Measurements from ENCODE around the gene DNASE1.

DNASE1 gene

DNA sequence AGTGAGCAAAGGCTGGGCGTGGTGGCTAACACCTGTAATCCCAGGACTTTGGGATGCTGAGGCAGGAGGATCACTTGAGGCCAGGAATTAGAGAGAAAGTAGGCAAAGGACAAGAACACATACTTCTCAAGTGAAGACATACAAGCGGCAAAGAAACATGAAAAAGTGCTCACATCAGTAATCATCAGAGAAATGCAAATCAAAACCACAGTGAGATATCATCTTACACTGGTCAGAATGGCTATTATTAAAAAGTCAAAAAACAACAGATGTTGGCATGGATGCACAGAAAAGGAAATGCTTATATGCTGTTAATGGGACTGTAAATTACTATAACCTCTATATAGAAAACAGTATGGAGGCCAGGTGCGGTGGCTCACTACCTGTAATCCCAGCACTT, 30.8 kb upstream of the DNASE1 start:
- Histone ChIP-seq H3K4me1 (no peaks in the 10 kb centered on the region), H3K4me3 (ENCODE audit: low read depth, low read length) (no peak overlapping the region), H3K27me3 (no peaks in the 10 kb centered on the region), H3K9me3 (no peaks in the 10 kb centered on the region), H3K36me3 (no peaks in the 10 kb centered on the region)
- TF ChIP-seq CTCF (IDR thresholded peaks at IDR 0.05; ENCODE audit: low read depth, low read length) = no peak
- DNase-seq = no peak

DNA sequence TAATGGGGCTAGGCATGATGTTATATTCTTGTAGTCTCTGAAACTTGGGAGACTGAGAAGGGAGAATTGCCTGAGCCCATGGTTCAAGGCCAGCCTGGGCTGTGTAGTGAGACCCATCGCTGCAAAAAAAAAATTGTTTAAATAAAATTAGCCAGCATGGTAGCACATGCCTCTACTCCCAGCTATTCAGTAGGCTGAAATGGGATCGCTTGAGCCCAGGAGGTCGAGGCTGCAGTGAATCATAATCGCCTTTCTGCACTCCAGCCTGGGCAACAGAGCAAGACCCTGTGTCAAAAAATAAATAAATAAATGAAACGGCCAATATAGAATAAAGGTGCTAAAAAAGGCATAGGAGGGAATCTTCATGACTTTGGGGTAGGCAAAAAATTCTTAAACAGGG, 29.2 kb upstream of the DNASE1 start:
- no peaks in the 10 kb centered on the region; the same call in 1 of the 2 replicates for H3K27me3 ChIP-seq
- no peak overlapping the region for H3K4me3 ChIP-seq (ENCODE audit: low read depth, low read length)
- no peak for TF ChIP-seq CTCF (IDR thresholded peaks at IDR 0.05; ENCODE audit: low read depth, low read length)
- H3K36me3 ChIP-seq = no peaks in the 10 kb centered on the region
- no peaks in the 10 kb centered on the region for H3K9me3 ChIP-seq
- H3K4me1 ChIP-seq = no peaks in the 10 kb centered on the region
- no peak for DNase-seq

DNA sequence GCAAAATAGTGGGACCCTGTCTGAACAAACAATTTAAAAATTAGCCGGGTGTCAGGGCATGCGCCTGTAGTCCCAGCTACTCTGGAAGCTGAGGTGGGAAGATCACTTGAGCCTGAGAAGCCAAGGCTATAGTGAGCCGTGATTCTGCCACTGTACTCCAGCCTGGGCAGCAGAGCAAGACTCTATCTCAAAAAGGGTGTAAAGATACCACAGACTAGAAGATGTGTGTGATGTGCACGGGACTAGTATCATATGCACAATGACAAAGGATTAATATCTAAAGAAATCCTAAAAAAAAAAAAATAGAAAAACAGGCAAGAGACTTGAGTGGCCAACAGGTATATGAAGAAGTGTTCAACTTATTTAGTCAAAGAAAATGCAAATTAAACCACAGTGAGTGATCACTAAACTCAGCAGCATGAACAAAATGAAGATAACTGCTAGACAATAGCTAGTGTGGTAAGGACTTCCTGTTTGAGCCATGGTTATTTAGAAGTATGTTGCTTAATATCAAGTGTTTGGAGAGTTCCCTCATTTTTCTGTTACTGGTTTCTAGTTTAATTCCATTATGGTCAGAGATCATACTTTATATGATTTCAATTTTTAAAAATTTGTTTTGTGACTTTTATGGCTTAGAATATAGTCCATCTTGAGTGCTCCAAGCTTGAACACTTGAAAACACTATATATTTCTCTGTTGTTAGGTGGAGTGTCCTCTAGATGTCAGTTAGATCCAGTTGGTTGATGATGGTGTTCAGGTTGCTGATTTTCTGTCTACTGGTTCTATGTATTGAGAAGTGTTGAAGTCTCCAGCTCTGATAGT, 28.4 kb upstream of the DNASE1 start:
- no peak for DNase-seq
- no peaks in the 10 kb centered on the region for H3K36me3 ChIP-seq
- no peak for TF ChIP-seq CTCF (IDR thresholded peaks at IDR 0.05; ENCODE audit: low read depth, low read length)
- H3K4me1 ChIP-seq = no peaks in the 10 kb centered on the region
- no peak overlapping the region for H3K4me3 ChIP-seq (ENCODE audit: low read depth, low read length)
- no peaks in the 10 kb centered on the region for H3K9me3 ChIP-seq
- no peaks in the 10 kb centered on the region; the same call in 1 of the 2 replicates for H3K27me3 ChIP-seq

GRCh38 chr16:3637371-3637923, 17.0 kb upstream of the DNASE1 start:
- no peaks in the 10 kb centered on the region for H3K27me3 ChIP-seq
- no peak for TF ChIP-seq CTCF (IDR thresholded peaks at IDR 0.05; ENCODE audit: low read depth, low read length)
- H3K4me1 ChIP-seq = peaks cover 21% of the 10 kb centered on the region
- no peak overlapping the region for H3K4me3 ChIP-seq (ENCODE audit: low read depth, low read length)
- no peaks in the 10 kb centered on the region for H3K36me3 ChIP-seq
- DNase-seq = peak; percentile 53
- H3K9me3 ChIP-seq = no peaks in the 10 kb centered on the region

GRCh38 chr16:3638916-3639644, 15.4 kb upstream of the DNASE1 start:
- H3K36me3 ChIP-seq = no peaks in the 10 kb centered on the region
- DNase-seq = no peak
- no peaks in the 10 kb centered on the region for H3K9me3 ChIP-seq
- H3K27me3 ChIP-seq = no peaks in the 10 kb centered on the region
- TF ChIP-seq CTCF (IDR thresholded peaks at IDR 0.05; ENCODE audit: low read depth, low read length) = no peak
- H3K4me3 ChIP-seq (ENCODE audit: low read depth, low read length) = no peak overlapping the region
- H3K4me1 ChIP-seq = peaks cover 27% of the 10 kb centered on the region

Data from BE2C (cell line).